ENCODE results near the gene CRIM1. TPM values are rescaled to one million over a fixed set of nuclear protein-coding genes. Genes with fewer than 3 reads are reported as not detected.
A peak's percentile ranks its signal among the peaks of the same experiment; 100 is the strongest.

The CRIM1 gene
- total RNA-seq, 1 donor from 2014 or later, result 97.8 TPM

- FAIRE-seq (no peak), DNase-seq (ENCODE audit: low spot score in 2 of 2) (no peak)
These were observed 240.8 kb downstream of the CRIM1 start for GRCh38 chr2:36596397-36596796.

GRCh38 chr2:36597003-36597531 is 241.5 kb downstream of the CRIM1 start:
- peak in 1 of 2 donors; percentile 24 for DNase-seq (ENCODE audit: low spot score in 2 of 2)
- no peak for FAIRE-seq

- FAIRE-seq (no peak), DNase-seq (ENCODE audit: low spot score in 2 of 2) (peak; percentile 78 to 81)
These were observed 242.2 kb downstream of the CRIM1 start, which contains the start of gene FEZ2 for GRCh38 chr2:36597532-36598377. Gene FEZ2 (minus strand): TSS chr2:36598168. CDS start chr2:36598142, 26 bp downstream.

Other genes with a start within 250 kb of the CRIM1 start
- 60.3 TPM for gene FEZ2, start 242.4 kb downstream of the CRIM1 start, total RNA-seq